Gastroesophageal sphincter (tissue), 3 donors: ENCODE results near the gene REEP2.

Source experiments
- EP300 ChIP-seq: sonication (generic); formaldehyde crosslinking; IDR thresholded peaks from one replicate; pipeline ENCODE4 v1.6.1; 2017; ENCODE audit warnings: antibody characterized with exemption, mild to moderate bottlenecking
- POLR2A ChIP-seq, 2 donors: fragments of 450-650 bp; IDR thresholded peaks; one replicate each; pipeline ENCODE4 v1.6.1; 2017; ENCODE audit warnings: antibody characterized with exemption in 2 of 2, mild to moderate bottlenecking in 2 of 2, moderate library complexity in 1 of 2
- TF ChIP-seq, protein P1 (sequence below), 4 experiments: fragments of 200-600 bp in 2 of 4; fragments of 450-650 bp in 2 of 4; sonication (generic) in 1 of 4; IDR thresholded peaks; one replicate each; pipeline ENCODE4 v1.5.1; 2017 to 2019; ENCODE audit warnings: antibody characterized with exemption in 4 of 4, mild to moderate bottlenecking in 2 of 4, moderate library complexity in 2 of 4

GRCh38 chr5:138457531-138458275 is 18.8 kb downstream of the REEP2 start:
- TF ChIP-seq, protein P1, sequence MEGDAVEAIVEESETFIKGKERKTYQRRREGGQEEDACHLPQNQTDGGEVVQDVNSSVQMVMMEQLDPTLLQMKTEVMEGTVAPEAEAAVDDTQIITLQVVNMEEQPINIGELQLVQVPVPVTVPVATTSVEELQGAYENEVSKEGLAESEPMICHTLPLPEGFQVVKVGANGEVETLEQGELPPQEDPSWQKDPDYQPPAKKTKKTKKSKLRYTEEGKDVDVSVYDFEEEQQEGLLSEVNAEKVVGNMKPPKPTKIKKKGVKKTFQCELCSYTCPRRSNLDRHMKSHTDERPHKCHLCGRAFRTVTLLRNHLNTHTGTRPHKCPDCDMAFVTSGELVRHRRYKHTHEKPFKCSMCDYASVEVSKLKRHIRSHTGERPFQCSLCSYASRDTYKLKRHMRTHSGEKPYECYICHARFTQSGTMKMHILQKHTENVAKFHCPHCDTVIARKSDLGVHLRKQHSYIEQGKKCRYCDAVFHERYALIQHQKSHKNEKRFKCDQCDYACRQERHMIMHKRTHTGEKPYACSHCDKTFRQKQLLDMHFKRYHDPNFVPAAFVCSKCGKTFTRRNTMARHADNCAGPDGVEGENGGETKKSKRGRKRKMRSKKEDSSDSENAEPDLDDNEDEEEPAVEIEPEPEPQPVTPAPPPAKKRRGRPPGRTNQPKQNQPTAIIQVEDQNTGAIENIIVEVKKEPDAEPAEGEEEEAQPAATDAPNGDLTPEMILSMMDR (IDR thresholded peaks at IDR 0.05), result no peak
- TF ChIP-seq EP300 (no peak), POLR2A (IDR thresholded peaks at IDR 0.05) (no peak)
